A549 (cell line): ENCODE results near the gene MAPKAPK5. TPM values are rescaled to one million over a fixed set of nuclear protein-coding genes. Genes with fewer than 3 reads are reported as not detected.

Experiments used
- ATAC-seq, 2 experiments: fragments of 200-7000 bp in 1 of 2; fragments of >200 bp in 1 of 2; cut with Nextera tagmentation in 1 of 2; cut with Tn5 transposase in 1 of 2; 3 replicates each; pipeline versions ENCODE4 v1.8.0 to v1.9.1; 2018 to 2020; ENCODE audit warnings: mild to moderate bottlenecking in 1 of 2, moderate library complexity in 1 of 2
- CTCF ChIA-PET: fragments of 300-600 bp; sonication (Branson Sonifier 250); formaldehyde crosslinking; extraction: SDS; loops from one replicate; lab custom pipeline; 2021; ENCODE audit warnings: antibody characterized with exemption, inconsistent platforms; lab: Yijun Ruan, JAX
- POLR2A ChIA-PET: fragments of 350-600 bp; formaldehyde crosslinking; extraction: SDS; loops from one replicate; lab custom pipeline; 2021; ENCODE audit warnings: antibody characterized with exemption, inconsistent platforms; lab: Yijun Ruan, JAX
- DNase-seq, 2 experiments: peaks; one replicate each; pipeline versions ENCODE4 v3.0.0 to v3.0.0-alpha.2; 2011 to 2016; ENCODE audit warnings: low read depth in 1 of 2, low spot score in 1 of 2
- FAIRE-seq: peaks from 2 replicates; lab custom pipeline; 2011; peaks lifted over from hg19 to GRCh38; lab: Jason Lieb, UNC
- H3K27ac ChIP-seq, 2 experiments: fragments of >200 bp; sonication (Bioruptor Twin); formaldehyde crosslinking; 3 replicates each; pipeline ENCODE4 v1.5.1; 2016 to 2017
- H3K4me1 ChIP-seq: fragments of >200 bp; sonication (Bioruptor Twin); formaldehyde crosslinking; 3 replicates; pipeline ENCODE4 v1.6.1; 2016
- H3K4me2 ChIP-seq: fragments of >200 bp; sonication (Bioruptor Twin); formaldehyde crosslinking; 3 replicates; pipeline ENCODE4 v1.6.1; 2016
- H3K4me3 ChIP-seq: fragments of >200 bp; sonication (Bioruptor Twin); formaldehyde crosslinking; 3 replicates; pipeline ENCODE4 v1.5.1; 2016
- H3K9me3 ChIP-seq: fragments of >200 bp; sonication (Bioruptor Twin); formaldehyde crosslinking; 3 replicates; pipeline ENCODE4 v1.6.1; 2016
- EP300 ChIP-seq, 2 experiments: fragments of >200 bp; sonication (Bioruptor Twin); formaldehyde crosslinking; IDR thresholded peaks; 2 replicates in 1 of 2; 3 replicates in 1 of 2; pipeline ENCODE4 v1.6.1; 2016 to 2017
- FOSL2 ChIP-seq, 2 experiments: fragments of 450-650 bp in 1 of 2; fragments of >200 bp in 1 of 2; sonication (Bioruptor Twin) in 1 of 2; formaldehyde crosslinking; IDR thresholded peaks; 2 replicates each; pipeline versions ENCODE4 v1.5.0 to v1.6.1; 2016 to 2020; ENCODE audit warnings: mild to moderate bottlenecking in 1 of 2, moderate library complexity in 1 of 2
- HEYL ChIP-seq: fragments of 250-450 bp; sonication (Bioruptor Pico); IDR thresholded peaks from 2 replicates; pipeline ENCODE4 v1.8.0; 2021; ENCODE audit warnings: mild to moderate bottlenecking, moderate library complexity
- HOXB13 ChIP-seq: fragments of 250-450 bp; sonication (Bioruptor Pico); IDR thresholded peaks from 2 replicates; pipeline ENCODE4 v1.5.0; 2020; ENCODE audit warnings: low read depth, mild to moderate bottlenecking, moderate library complexity
- HOXB5 ChIP-seq: fragments of 250-450 bp; sonication (Bioruptor Pico); IDR thresholded peaks from 2 replicates; pipeline ENCODE4 v1.5.0; 2020; ENCODE audit warnings: mild to moderate bottlenecking, moderate library complexity
- RARB ChIP-seq: fragments of 250-450 bp; sonication (Bioruptor Pico); IDR thresholded peaks from 2 replicates; pipeline ENCODE4 v1.8.0; 2021; ENCODE audit warnings: mild to moderate bottlenecking, moderate library complexity
- SREBF2 ChIP-seq: fragments of 450-650 bp; IDR thresholded peaks from 2 replicates; pipeline ENCODE4 v1.6.1; 2014; ENCODE audit warnings: mild to moderate bottlenecking, moderate library complexity
- TFCP2L1 ChIP-seq: fragments of 250-450 bp; sonication (Bioruptor Pico); IDR thresholded peaks from 2 replicates; pipeline ENCODE4 v1.5.0; 2021; ENCODE audit warnings: mild to moderate bottlenecking
- ZFP36 ChIP-seq: fragments of 450-650 bp; IDR thresholded peaks from 2 replicates; pipeline ENCODE4 v1.6.1; 2014; ENCODE audit warnings: borderline replicate concordance; ENCODE audit not compliant: partially characterized antibody
- ZSCAN20 ChIP-seq: fragments of 250-450 bp; sonication (Bioruptor Pico); IDR thresholded peaks from 2 replicates; pipeline ENCODE4 v1.8.0; 2022; ENCODE audit warnings: mild to moderate bottlenecking, moderate library complexity
- whole genome bisulfite sequencing: methylation state at CpG from one replicate; pipeline ENCODE4 v1.1.6; 2017; ENCODE audit errors: missing lambda C conversion rate; 5-methylcytosine and 5-hydroxymethylcytosine counted together
- polyA plus RNA-seq, 4 experiments: library from polyadenylated mRNA; depleted of rRNA in 3 of 4; stranded (reverse); fragments of >200 nt; fragmentation: RNase III in 1 of 4; extraction: RNeasy Plus Mini Kit Qiagen cat#74134 plus additional on column Dnase treatment in 1 of 4; gene quantifications; 2 replicates in 3 of 4; 3 replicates in 1 of 4; pipeline ENCODE4 v1.2.3, GENCODE V29; 2011 to 2017
- TF ChIP-seq, protein P1 (sequence below): fragments of >200 bp; sonication (Bioruptor Twin); formaldehyde crosslinking; IDR thresholded peaks from 3 replicates; pipeline ENCODE4 v1.6.1; 2016
- TF ChIP-seq, protein P2 (sequence below): fragments of 150-350 bp; IDR thresholded peaks from 2 replicates; pipeline ENCODE4 v1.6.1; 2014; ENCODE audit warnings: low read depth, mild to moderate bottlenecking, low read length
- TF ChIP-seq, protein P3 (sequence below): fragments of 200-600 bp; sonication (generic); IDR thresholded peaks from 2 replicates; pipeline ENCODE4 v1.6.1; 2016; ENCODE audit warnings: antibody characterized with exemption, mild to moderate bottlenecking, moderate library complexity
- TF ChIP-seq, protein P4 (sequence below): IDR thresholded peaks from 2 replicates; pipeline ENCODE4 v1.6.1; 2012; ENCODE audit warnings: low read depth, borderline replicate concordance
- TF ChIP-seq, protein P5 (sequence below): IDR thresholded peaks from 2 replicates; pipeline ENCODE4 v1.6.1; 2012

The MAPKAPK5 gene
- polyA plus RNA-seq, 2 of the 4 experiments (the other 2 are of a cell fraction) = 33.9 to 69.5 TPM

DNA sequence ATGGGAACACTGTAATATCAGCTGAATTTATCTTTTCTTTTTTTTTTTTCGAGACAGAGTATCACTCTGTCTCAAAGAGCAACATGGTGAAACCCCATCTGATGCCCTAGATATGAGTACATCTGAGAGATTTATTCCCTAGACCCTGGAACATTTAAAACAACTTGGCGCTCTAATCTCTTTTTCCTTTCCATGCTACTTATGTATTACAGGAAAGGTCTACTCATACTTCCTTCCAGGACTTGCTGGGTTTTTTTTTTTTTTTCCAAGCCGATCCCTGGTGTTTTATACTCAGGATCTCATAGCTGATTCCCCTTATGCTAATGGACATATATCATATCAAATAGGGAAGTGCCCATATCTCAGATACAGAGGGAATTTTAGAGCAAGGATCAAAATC, 83.1 kb downstream of the MAPKAPK5 start:
- no peak for DNase-seq
- H3K4me2 ChIP-seq = no peak overlapping the region
- TF ChIP-seq TFCP2L1 (CRISPR knock-in tag) = no peak
- TF ChIP-seq, protein P1, sequence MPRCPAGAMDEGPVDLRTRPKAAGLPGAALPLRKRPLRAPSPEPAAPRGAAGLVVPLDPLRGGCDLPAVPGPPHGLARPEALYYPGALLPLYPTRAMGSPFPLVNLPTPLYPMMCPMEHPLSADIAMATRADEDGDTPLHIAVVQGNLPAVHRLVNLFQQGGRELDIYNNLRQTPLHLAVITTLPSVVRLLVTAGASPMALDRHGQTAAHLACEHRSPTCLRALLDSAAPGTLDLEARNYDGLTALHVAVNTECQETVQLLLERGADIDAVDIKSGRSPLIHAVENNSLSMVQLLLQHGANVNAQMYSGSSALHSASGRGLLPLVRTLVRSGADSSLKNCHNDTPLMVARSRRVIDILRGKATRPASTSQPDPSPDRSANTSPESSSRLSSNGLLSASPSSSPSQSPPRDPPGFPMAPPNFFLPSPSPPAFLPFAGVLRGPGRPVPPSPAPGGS = no peak
- TF ChIP-seq HEYL (CRISPR knock-in tag) = no peak
- no peak for TF ChIP-seq SREBF2
- TF ChIP-seq, protein P2, sequence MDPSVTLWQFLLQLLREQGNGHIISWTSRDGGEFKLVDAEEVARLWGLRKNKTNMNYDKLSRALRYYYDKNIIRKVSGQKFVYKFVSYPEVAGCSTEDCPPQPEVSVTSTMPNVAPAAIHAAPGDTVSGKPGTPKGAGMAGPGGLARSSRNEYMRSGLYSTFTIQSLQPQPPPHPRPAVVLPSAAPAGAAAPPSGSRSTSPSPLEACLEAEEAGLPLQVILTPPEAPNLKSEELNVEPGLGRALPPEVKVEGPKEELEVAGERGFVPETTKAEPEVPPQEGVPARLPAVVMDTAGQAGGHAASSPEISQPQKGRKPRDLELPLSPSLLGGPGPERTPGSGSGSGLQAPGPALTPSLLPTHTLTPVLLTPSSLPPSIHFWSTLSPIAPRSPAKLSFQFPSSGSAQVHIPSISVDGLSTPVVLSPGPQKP = no peak
- TF ChIP-seq, protein P3, sequence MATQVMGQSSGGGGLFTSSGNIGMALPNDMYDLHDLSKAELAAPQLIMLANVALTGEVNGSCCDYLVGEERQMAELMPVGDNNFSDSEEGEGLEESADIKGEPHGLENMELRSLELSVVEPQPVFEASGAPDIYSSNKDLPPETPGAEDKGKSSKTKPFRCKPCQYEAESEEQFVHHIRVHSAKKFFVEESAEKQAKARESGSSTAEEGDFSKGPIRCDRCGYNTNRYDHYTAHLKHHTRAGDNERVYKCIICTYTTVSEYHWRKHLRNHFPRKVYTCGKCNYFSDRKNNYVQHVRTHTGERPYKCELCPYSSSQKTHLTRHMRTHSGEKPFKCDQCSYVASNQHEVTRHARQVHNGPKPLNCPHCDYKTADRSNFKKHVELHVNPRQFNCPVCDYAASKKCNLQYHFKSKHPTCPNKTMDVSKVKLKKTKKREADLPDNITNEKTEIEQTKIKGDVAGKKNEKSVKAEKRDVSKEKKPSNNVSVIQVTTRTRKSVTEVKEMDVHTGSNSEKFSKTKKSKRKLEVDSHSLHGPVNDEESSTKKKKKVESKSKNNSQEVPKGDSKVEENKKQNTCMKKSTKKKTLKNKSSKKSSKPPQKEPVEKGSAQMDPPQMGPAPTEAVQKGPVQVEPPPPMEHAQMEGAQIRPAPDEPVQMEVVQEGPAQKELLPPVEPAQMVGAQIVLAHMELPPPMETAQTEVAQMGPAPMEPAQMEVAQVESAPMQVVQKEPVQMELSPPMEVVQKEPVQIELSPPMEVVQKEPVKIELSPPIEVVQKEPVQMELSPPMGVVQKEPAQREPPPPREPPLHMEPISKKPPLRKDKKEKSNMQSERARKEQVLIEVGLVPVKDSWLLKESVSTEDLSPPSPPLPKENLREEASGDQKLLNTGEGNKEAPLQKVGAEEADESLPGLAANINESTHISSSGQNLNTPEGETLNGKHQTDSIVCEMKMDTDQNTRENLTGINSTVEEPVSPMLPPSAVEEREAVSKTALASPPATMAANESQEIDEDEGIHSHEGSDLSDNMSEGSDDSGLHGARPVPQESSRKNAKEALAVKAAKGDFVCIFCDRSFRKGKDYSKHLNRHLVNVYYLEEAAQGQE = no peak
- no peak for TF ChIP-seq ZFP36
- TF ChIP-seq FOSL2 (IDR thresholded peaks at IDR 0.05) = no peak
- TF ChIP-seq FOSL2 (CRISPR knock-in tag; IDR thresholded peaks at IDR 0.05) = no peak
- no peak for TF ChIP-seq HOXB13 (CRISPR knock-in tag)
- ChIA-PET POLR2A (no interaction called here), CTCF (no interaction called here)
- H3K4me1 ChIP-seq = no peaks in the 10 kb centered on the region
- H3K4me3 ChIP-seq = no peak overlapping the region
- no peaks in the 10 kb centered on the region for H3K9me3 ChIP-seq
- no peak for FAIRE-seq
- WGBS = 82% methylated on average over 3 of the region's 3 CpGs
- H3K27ac ChIP-seq = no peak overlapping the region
- no peak for ATAC-seq

DNA sequence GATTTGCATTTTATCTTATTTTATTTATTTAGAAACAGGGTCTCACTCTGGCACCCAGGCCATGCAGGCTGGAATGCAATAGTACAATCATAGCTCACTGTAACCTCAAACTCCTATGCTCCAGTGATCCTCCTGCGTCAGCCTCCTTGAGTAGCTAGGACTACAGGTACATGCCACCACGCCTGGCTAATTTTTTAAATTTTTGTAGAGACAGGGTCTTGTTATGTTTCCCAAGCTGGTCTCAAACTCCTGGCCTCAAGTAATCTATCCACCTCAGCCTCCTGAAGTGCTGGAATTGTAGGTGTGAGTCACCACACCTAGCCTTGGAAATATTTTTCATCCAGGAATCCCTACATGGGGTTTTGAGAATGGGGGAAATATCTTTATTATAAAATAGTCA, 84.6 kb downstream of the MAPKAPK5 start:
- DNase-seq (no peak), ATAC-seq (no peak), FAIRE-seq (no peak)
- no peak overlapping the region for H3K27ac ChIP-seq
- no peaks in the 10 kb centered on the region for H3K9me3 ChIP-seq
- ChIA-PET CTCF (interaction anchor here (1.0 to 1.3 kb wide), 3 partner anchors 19 to 87 kb away, joined by 3 read pairs; partner anchors contain the start of genes ERP29 and TMEM116), POLR2A (no interaction called here)
- no peak for TF ChIP-seq RARB (CRISPR knock-in tag)
- no peak for TF ChIP-seq HOXB5 (CRISPR knock-in tag)
- TF ChIP-seq, protein P2 = no peak
- TF ChIP-seq, protein P4, sequence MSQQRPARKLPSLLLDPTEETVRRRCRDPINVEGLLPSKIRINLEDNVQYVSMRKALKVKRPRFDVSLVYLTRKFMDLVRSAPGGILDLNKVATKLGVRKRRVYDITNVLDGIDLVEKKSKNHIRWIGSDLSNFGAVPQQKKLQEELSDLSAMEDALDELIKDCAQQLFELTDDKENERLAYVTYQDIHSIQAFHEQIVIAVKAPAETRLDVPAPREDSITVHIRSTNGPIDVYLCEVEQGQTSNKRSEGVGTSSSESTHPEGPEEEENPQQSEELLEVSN = no peak
- TF ChIP-seq, protein P5, sequence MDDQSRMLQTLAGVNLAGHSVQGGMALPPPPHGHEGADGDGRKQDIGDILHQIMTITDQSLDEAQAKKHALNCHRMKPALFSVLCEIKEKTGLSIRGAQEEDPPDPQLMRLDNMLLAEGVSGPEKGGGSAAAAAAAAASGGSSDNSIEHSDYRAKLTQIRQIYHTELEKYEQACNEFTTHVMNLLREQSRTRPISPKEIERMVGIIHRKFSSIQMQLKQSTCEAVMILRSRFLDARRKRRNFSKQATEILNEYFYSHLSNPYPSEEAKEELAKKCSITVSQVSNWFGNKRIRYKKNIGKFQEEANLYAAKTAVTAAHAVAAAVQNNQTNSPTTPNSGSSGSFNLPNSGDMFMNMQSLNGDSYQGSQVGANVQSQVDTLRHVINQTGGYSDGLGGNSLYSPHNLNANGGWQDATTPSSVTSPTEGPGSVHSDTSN = no peak
- TF ChIP-seq ZSCAN20 = no peak
- no peak for TF ChIP-seq EP300 (IDR thresholded peaks at IDR 0.05)
- no peaks in the 10 kb centered on the region for H3K4me1 ChIP-seq
- no peak overlapping the region for H3K4me2 ChIP-seq
- H3K4me3 ChIP-seq = no peak overlapping the region
- 92% methylated on average over 2 of the region's 2 CpGs for WGBS
